Left hindlimb (tissue), 1 donor: ENCODE results near the gene KCTD20.
"Not testable (repeated sequence)": the region's sequence is repeated elsewhere in the genome, so short reads cannot be mapped to it uniquely, and the experiment has no call there.

Experiments
- DNase-seq: peaks from one replicate; pipeline ENCODE4 v3.0.0-alpha.2; 2018

The KCTD20 gene

GRCh38 chr6:36445621-36446020 is 2.8 kb downstream of the KCTD20 start:
- no peak for DNase-seq

- not testable (repeated sequence) for DNase-seq
Observed at GRCh38 chr6:36449173-36449572, 6.4 kb downstream of the KCTD20 start.

- not testable (repeated sequence) for DNase-seq
Observed at GRCh38 chr6:36452897-36453296, 10.1 kb downstream of the KCTD20 start.

- no peak for DNase-seq
Observed at GRCh38 chr6:36455486-36456027, 12.8 kb downstream of the KCTD20 start.

- no peak for DNase-seq
Observed at GRCh38 chr6:36459501-36459900, 16.7 kb downstream of the KCTD20 start.

- no peak for DNase-seq
Observed at GRCh38 chr6:36460916-36461315, 18.1 kb downstream of the KCTD20 start.

- no peak for DNase-seq
Observed at GRCh38 chr6:36461646-36462045, 18.8 kb downstream of the KCTD20 start.

- no peak for DNase-seq
Observed at GRCh38 chr6:36463676-36464075, 20.9 kb downstream of the KCTD20 start.

GRCh38 chr6:36464233-36464632 is 21.4 kb downstream of the KCTD20 start:
- no peak for DNase-seq

GRCh38 chr6:36467625-36468024 is 24.8 kb downstream of the KCTD20 start:
- no peak for DNase-seq

- DNase-seq: no peak
Observed at GRCh38 chr6:36469148-36469661, 26.4 kb downstream of the KCTD20 start.

- no peak for DNase-seq
Observed at GRCh38 chr6:36469946-36470345, 27.1 kb downstream of the KCTD20 start.

- DNase-seq: no peak
Observed at GRCh38 chr6:36478051-36478526, 35.3 kb downstream of the KCTD20 start.

- DNase-seq: no peak
Observed at GRCh38 chr6:36479256-36479655, 36.5 kb downstream of the KCTD20 start.

- not testable (repeated sequence) for DNase-seq
Observed at GRCh38 chr6:36483326-36483725, 40.5 kb downstream of the KCTD20 start.

GRCh38 chr6:36484736-36485135 is 41.9 kb downstream of the KCTD20 start:
- DNase-seq: no peak

GRCh38 chr6:36487698-36488097 is 44.9 kb downstream of the KCTD20 start:
- no peak for DNase-seq

GRCh38 chr6:36488221-36488620 is 45.4 kb downstream of the KCTD20 start:
- DNase-seq: no peak

GRCh38 chr6:36489426-36489825 is 46.6 kb downstream of the KCTD20 start:
- no peak for DNase-seq

GRCh38 chr6:36491378-36491965 is 48.7 kb downstream of the KCTD20 start:
- no peak for DNase-seq

- DNase-seq: no peak
Observed at GRCh38 chr6:36492092-36492491, 49.3 kb downstream of the KCTD20 start.

- no peak for DNase-seq
Observed at GRCh38 chr6:36492621-36493020, 49.8 kb downstream of the KCTD20 start.

- no peak for DNase-seq
Observed at GRCh38 chr6:36493319-36493718, 50.5 kb downstream of the KCTD20 start.

GRCh38 chr6:36493859-36494258 is 51.1 kb downstream of the KCTD20 start:
- no peak for DNase-seq

- DNase-seq: no peak
Observed at GRCh38 chr6:36495086-36495485, 52.3 kb downstream of the KCTD20 start.
